NB4 (cell line): Measurements from ENCODE around the gene KCNQ5.

Source experiments
- CTCF ChIP-seq: IDR thresholded peaks from one replicate; pipeline ENCODE4 v1.5.1; 2012; ENCODE audit warnings: low read depth, low read length
- POLR2A ChIP-seq: IDR thresholded peaks from 2 replicates; pipeline ENCODE4 v1.6.1; 2011; ENCODE audit warnings: mild to moderate bottlenecking; ENCODE audit not compliant: insufficient read length; ENCODE audit errors: extremely low read depth

GRCh38 chr6:72738091-72738490, 116.2 kb downstream of the KCNQ5 start:
- TF ChIP-seq CTCF: no peak
- TF ChIP-seq POLR2A: no peak
